HepG2 (cell line): ENCODE measurements around the gene ORC3. TPM values are rescaled to one million over a fixed set of nuclear protein-coding genes. Genes with fewer than 3 reads are reported as not detected.

Experiments used
- DR1 ChIP-seq: sonication (generic); formaldehyde crosslinking; IDR thresholded peaks from 2 replicates; pipeline ENCODE4 v1.8.0; 2021; ENCODE audit warnings: mild to moderate bottlenecking, missing genetic modification reagents, inconsistent platforms
- DRAP1 ChIP-seq: IDR thresholded peaks from 2 replicates; pipeline ENCODE4 v1.6.1; 2016; ENCODE audit warnings: missing genetic modification reagents, missing compliant biosample characterization
- ELF4 ChIP-seq: sonication (generic); formaldehyde crosslinking; IDR thresholded peaks from 2 replicates; pipeline ENCODE4 v1.5.0; 2020; ENCODE audit warnings: missing genetic modification reagents, mild to moderate bottlenecking, moderate library complexity, borderline replicate concordance
- GLI4 ChIP-seq: sonication (generic); formaldehyde crosslinking; IDR thresholded peaks from 2 replicates; pipeline ENCODE4 v1.5.1; 2020; ENCODE audit warnings: missing genetic modification reagents, mild to moderate bottlenecking, moderate library complexity, borderline replicate concordance
- GMEB1 ChIP-seq: sonication (generic); formaldehyde crosslinking; IDR thresholded peaks from 2 replicates; pipeline ENCODE4 v1.5.1; 2020; ENCODE audit warnings: missing genetic modification reagents, mild to moderate bottlenecking, borderline replicate concordance
- HNF4G ChIP-seq, 2 experiments: sonication (generic) in 1 of 2; formaldehyde crosslinking in 1 of 2; IDR thresholded peaks; 2 replicates each; pipeline versions ENCODE4 v1.4.0 to v1.6.1; 2011 to 2020; ENCODE audit warnings: borderline replicate concordance in 2 of 2, low read depth in 2 of 2, mild to moderate bottlenecking in 2 of 2, low read length in 1 of 2, missing genetic modification reagents in 1 of 2, moderate library complexity in 1 of 2
- IRF9 ChIP-seq: sonication (generic); formaldehyde crosslinking; IDR thresholded peaks from 2 replicates; pipeline ENCODE4 v1.8.0; 2022; ENCODE audit warnings: missing genetic modification reagents, mild to moderate bottlenecking, borderline replicate concordance
- MIXL1 ChIP-seq: IDR thresholded peaks from 2 replicates; pipeline ENCODE4 v1.6.1; 2016
- NCOA1 ChIP-seq: sonication (generic); formaldehyde crosslinking; IDR thresholded peaks from 2 replicates; pipeline ENCODE4 v1.9.0; 2021; ENCODE audit warnings: missing genetic modification reagents
- PAWR ChIP-seq: sonication (generic); formaldehyde crosslinking; IDR thresholded peaks from 2 replicates; pipeline ENCODE4 v1.4.0; 2020; ENCODE audit warnings: missing genetic modification reagents, mild to moderate bottlenecking, borderline replicate concordance
- ZFP82 ChIP-seq: sonication (generic); formaldehyde crosslinking; IDR thresholded peaks from 2 replicates; pipeline ENCODE4 v1.5.1; 2020; ENCODE audit warnings: mild to moderate bottlenecking, missing genetic modification reagents, borderline replicate concordance
- ZGPAT ChIP-seq: IDR thresholded peaks from 2 replicates; pipeline ENCODE4 v1.6.1; 2016; ENCODE audit warnings: mild to moderate bottlenecking
- ZKSCAN1 ChIP-seq: fragments of 150-350 bp; IDR thresholded peaks from 2 replicates; pipeline ENCODE4 v1.6.1; 2014; ENCODE audit warnings: low read length
- ZNF883 ChIP-seq: sonication (generic); formaldehyde crosslinking; IDR thresholded peaks from 2 replicates; pipeline ENCODE4 v1.5.1; 2020; ENCODE audit warnings: mild to moderate bottlenecking, missing genetic modification reagents; ENCODE audit errors: not compliant biosample characterization
- ZSCAN22 ChIP-seq: sonication (generic); formaldehyde crosslinking; IDR thresholded peaks from 2 replicates; pipeline ENCODE4 v1.4.0; 2020; ENCODE audit warnings: mild to moderate bottlenecking, missing genetic modification reagents
- polyA plus RNA-seq, 8 experiments: library from polyadenylated mRNA; depleted of rRNA in 3 of 8; stranded (reverse) in 7 of 8; unstranded in 1 of 8; fragments of >200 nt; fragmentation: Illumina TruSeq in 4 of 8; extraction: Trizol in 4 of 8; gene quantifications; 2 replicates each; pipeline versions ENCODE4 v1.2.1 to v1.2.3, GENCODE V29; 2011 to 2016; ENCODE audit warnings: low read depth in 4 of 8, missing spikeins in 1 of 8, mixed read lengths in 1 of 8; ENCODE audit not compliant: insufficient read depth in 1 of 8
- total RNA-seq, 5 experiments: library from RNA; depleted of rRNA; stranded (reverse); fragments of >200 nt; fragmentation: Illumina TruSeq; extraction: Trizol; gene quantifications; 2 replicates each; pipeline ENCODE4 v1.2.3, GENCODE V29; 2016; ENCODE audit warnings: low read depth in 1 of 5
- TF ChIP-seq, protein P1 (sequence below): sonication (generic); formaldehyde crosslinking; IDR thresholded peaks from 2 replicates; pipeline ENCODE4 v1.4.0; 2020; ENCODE audit warnings: mild to moderate bottlenecking, missing genetic modification reagents, borderline replicate concordance
- TF ChIP-seq, protein P2 (sequence below): sonication (generic); formaldehyde crosslinking; IDR thresholded peaks from 2 replicates; pipeline ENCODE4 v1.8.1; 2023; ENCODE audit warnings: missing genetic modification reagents, mild to moderate bottlenecking, borderline replicate concordance

The ORC3 gene
- total and polyA plus RNA-seq, 2 of the 13 experiments (the other 11 are each of a cell fraction or from before 2014, with no cell fraction given) = 21.8 to 43.5 TPM

DNA sequence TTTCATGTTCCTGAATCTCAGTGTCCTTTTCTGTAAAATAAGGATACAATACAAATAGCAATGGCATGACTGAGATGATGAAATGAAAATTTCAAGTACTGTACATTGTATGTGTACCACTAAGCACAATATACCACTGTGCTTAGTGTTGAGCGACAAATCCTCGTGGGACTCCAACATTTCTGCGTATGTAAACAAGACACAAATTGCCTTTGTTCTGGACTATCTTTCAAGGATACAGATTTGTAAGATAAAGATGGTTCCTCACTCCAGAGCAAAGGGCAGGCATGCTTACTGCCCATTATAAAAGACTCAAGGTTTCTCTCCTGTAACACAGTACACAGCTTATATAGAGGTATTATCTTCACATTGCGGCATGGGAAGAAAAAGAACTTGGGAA lies 6.1 kb upstream of the ORC3 start (continued):
- TF ChIP-seq, protein P1, sequence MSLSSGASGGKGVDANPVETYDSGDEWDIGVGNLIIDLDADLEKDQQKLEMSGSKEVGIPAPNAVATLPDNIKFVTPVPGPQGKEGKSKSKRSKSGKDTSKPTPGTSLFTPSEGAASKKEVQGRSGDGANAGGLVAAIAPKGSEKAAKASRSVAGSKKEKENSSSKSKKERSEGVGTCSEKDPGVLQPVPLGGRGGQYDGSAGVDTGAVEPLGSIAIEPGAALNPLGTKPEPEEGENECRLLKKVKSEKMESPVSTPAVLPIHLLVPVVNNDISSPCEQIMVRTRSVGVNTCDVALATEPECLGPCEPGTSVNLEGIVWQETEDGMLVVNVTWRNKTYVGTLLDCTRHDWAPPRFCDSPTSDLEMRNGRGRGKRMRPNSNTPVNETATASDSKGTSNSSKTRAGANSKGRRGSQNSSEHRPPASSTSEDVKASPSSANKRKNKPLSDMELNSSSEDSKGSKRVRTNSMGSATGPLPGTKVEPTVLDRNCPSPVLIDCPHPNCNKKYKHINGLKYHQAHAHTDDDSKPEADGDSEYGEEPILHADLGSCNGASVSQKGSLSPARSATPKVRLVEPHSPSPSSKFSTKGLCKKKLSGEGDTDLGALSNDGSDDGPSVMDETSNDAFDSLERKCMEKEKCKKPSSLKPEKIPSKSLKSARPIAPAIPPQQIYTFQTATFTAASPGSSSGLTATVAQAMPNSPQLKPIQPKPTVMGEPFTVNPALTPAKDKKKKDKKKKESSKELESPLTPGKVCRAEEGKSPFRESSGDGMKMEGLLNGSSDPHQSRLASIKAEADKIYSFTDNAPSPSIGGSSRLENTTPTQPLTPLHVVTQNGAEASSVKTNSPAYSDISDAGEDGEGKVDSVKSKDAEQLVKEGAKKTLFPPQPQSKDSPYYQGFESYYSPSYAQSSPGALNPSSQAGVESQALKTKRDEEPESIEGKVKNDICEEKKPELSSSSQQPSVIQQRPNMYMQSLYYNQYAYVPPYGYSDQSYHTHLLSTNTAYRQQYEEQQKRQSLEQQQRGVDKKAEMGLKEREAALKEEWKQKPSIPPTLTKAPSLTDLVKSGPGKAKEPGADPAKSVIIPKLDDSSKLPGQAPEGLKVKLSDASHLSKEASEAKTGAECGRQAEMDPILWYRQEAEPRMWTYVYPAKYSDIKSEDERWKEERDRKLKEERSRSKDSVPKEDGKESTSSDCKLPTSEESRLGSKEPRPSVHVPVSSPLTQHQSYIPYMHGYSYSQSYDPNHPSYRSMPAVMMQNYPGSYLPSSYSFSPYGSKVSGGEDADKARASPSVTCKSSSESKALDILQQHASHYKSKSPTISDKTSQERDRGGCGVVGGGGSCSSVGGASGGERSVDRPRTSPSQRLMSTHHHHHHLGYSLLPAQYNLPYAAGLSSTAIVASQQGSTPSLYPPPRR (CRISPR knock-in tag) = peak; percentile 57; the same call in 1 of the 2 replicates
- TF ChIP-seq DR1 (CRISPR knock-in tag) (no peak), HNF4G (IDR thresholded peaks at IDR 0.05; ENCODE audit: borderline replicate concordance, low read depth, low read length) (peak; percentile 34; the same call in 1 of the 2 replicates), HNF4G (CRISPR knock-in tag; IDR thresholded peaks at IDR 0.05; ENCODE audit: borderline replicate concordance, low read depth) (no peak), ZNF883 (CRISPR knock-in tag) (no peak), NCOA1 (no peak), IRF9 (no peak), GMEB1 (CRISPR knock-in tag) (no peak), ELF4 (CRISPR knock-in tag) (no peak), ZGPAT (peak; percentile 71; the same call in 1 of the 2 replicates), GLI4 (CRISPR knock-in tag) (no peak), ZFP82 (CRISPR knock-in tag) (no peak), PAWR (no peak), ZSCAN22 (no peak), MIXL1 (CRISPR knock-in tag) (peak; percentile 33; the same call in 1 of the 2 replicates), ZKSCAN1 (no peak), DRAP1 (0 out of 2 replicates have a peak, but pooled peaks have one; percentile 28)
- TF ChIP-seq, protein P2, sequence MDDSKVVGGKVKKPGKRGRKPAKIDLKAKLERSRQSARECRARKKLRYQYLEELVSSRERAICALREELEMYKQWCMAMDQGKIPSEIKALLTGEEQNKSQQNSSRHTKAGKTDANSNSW (CRISPR knock-in tag) = no peak
